WTC11 (cell line): Measurements from ENCODE around the gene LRRC17. TPM values are rescaled to one million over a fixed set of nuclear protein-coding genes. Genes with fewer than 3 reads are reported as not detected.
A peak's percentile ranks its signal among the peaks of the same experiment; 100 is the strongest.

Experiments used
- ATAC-seq: fragments of 200-7000 bp; cut with Tn5 transposase; 2 replicates; pipeline ENCODE4 v1.10.0; 2021; ENCODE audit warnings: mild to moderate bottlenecking, moderate library complexity
- CTCF ChIA-PET: fragments of 300-600 bp; sonication (Branson Sonifier 250); formaldehyde crosslinking; loops from one replicate; lab custom pipeline; 2021; ENCODE audit warnings: antibody characterized with exemption; lab: Charles Lee
- POLR2A ChIA-PET: fragments of 350-600 bp; sonication (Branson Sonifier 250); formaldehyde crosslinking; loops from one replicate; lab custom pipeline; 2021; ENCODE audit warnings: antibody characterized with exemption; lab: Charles Lee
- DNase-seq: peaks from one replicate; pipeline ENCODE4 v3.0.0; 2021; ENCODE audit warnings: low spot score
- H3K27ac Mint-ChIP-seq: 2 replicates; pipeline ENCODE4 v1.8.0; 2021; ENCODE audit warnings: mixed read lengths
- H3K27me3 Mint-ChIP-seq: 2 replicates; pipeline ENCODE4 v1.8.0; 2021; ENCODE audit warnings: low read depth, mild to moderate bottlenecking, moderate library complexity, mixed read lengths
- H3K36me3 Mint-ChIP-seq: 2 replicates; pipeline ENCODE4 v1.8.0; 2021; ENCODE audit warnings: mixed read lengths
- H3K4me1 Mint-ChIP-seq: 2 replicates; pipeline ENCODE4 v1.8.0; 2022; ENCODE audit warnings: mixed read lengths
- H3K4me3 Mint-ChIP-seq: 2 replicates; pipeline ENCODE4 v1.8.0; 2021; ENCODE audit warnings: mild to moderate bottlenecking, moderate library complexity, mixed read lengths
- H3K9me3 Mint-ChIP-seq: 2 replicates; pipeline ENCODE4 v1.8.0; 2021; ENCODE audit warnings: mixed read lengths
- ATF1 ChIP-seq: sonication (generic); formaldehyde crosslinking; IDR thresholded peaks from 2 replicates; pipeline ENCODE4 v1.8.1; 2023; ENCODE audit warnings: mild to moderate bottlenecking, moderate library complexity, missing genetic modification reagents
- GRHL2 ChIP-seq: fragments of 250-450 bp; sonication (Bioruptor Pico); IDR thresholded peaks from 2 replicates; pipeline ENCODE4 v1.8.0; 2022; ENCODE audit warnings: mild to moderate bottlenecking, moderate library complexity; ENCODE audit not compliant: insufficient replicate concordance, severe bottlenecking
- GTF2I ChIP-seq: fragments of 250-450 bp; sonication (Bioruptor Pico); conservative IDR thresholded peaks from 2 replicates; pipeline ENCODE4 v1.4.0; 2021; ENCODE audit warnings: mild to moderate bottlenecking
- NR3C1 ChIP-seq: sonication (generic); formaldehyde crosslinking; conservative IDR thresholded peaks from 2 replicates; pipeline ENCODE4 v1.8.1; 2023; ENCODE audit warnings: low read depth, mild to moderate bottlenecking, missing genetic modification reagents
- RORB ChIP-seq: fragments of 250-450 bp; sonication (Bioruptor Pico); IDR thresholded peaks from 2 replicates; pipeline ENCODE4 v1.9.0; 2021; ENCODE audit warnings: mild to moderate bottlenecking
- TEAD1 ChIP-seq: sonication (generic); formaldehyde crosslinking; IDR thresholded peaks from 2 replicates; pipeline ENCODE4 v1.8.0; 2022; ENCODE audit warnings: mild to moderate bottlenecking, missing genetic modification reagents
- ZNF423 ChIP-seq: fragments of 250-450 bp; sonication (Bioruptor Pico); IDR thresholded peaks from 2 replicates; pipeline ENCODE4 v2.1.2; 2022; ENCODE audit warnings: mild to moderate bottlenecking, moderate library complexity
- total RNA-seq: library from RNA; stranded (reverse); gene quantifications from 3 replicates; pipeline ENCODE4 v1.2.3, GENCODE V29; 2021
- TF ChIP-seq, protein P1 (sequence below): sonication (generic); formaldehyde crosslinking; IDR thresholded peaks from 2 replicates; pipeline ENCODE4 v1.8.1; 2023; ENCODE audit warnings: mild to moderate bottlenecking, missing genetic modification reagents, moderate library complexity
- TF ChIP-seq, protein P2 (sequence below): fragments of 250-450 bp; sonication (Bioruptor Pico); IDR thresholded peaks from 2 replicates; pipeline ENCODE4 v1.9.0; 2021; ENCODE audit warnings: moderate library complexity, mild to moderate bottlenecking, inconsistent platforms, borderline replicate concordance
- TF ChIP-seq, protein P3 (sequence below): sonication (generic); formaldehyde crosslinking; IDR thresholded peaks from 2 replicates; pipeline ENCODE4 v1.8.1; 2022; ENCODE audit warnings: mild to moderate bottlenecking, moderate library complexity, missing genetic modification reagents
- TF ChIP-seq, protein P4 (sequence below): sonication (generic); formaldehyde crosslinking; IDR thresholded peaks from 2 replicates; pipeline ENCODE4 v1.8.1; 2023; ENCODE audit warnings: mild to moderate bottlenecking, moderate library complexity, missing genetic modification reagents
- TF ChIP-seq, protein P5 (sequence below): sonication (generic); formaldehyde crosslinking; conservative IDR thresholded peaks from 2 replicates; pipeline ENCODE4 v1.8.1; 2022; ENCODE audit warnings: mild to moderate bottlenecking, missing genetic modification reagents
- TF ChIP-seq, protein P6 (sequence below): fragments of 250-450 bp; sonication (Bioruptor Pico); IDR thresholded peaks from 2 replicates; pipeline ENCODE4 v1.9.0; 2021; ENCODE audit warnings: mild to moderate bottlenecking
- TF ChIP-seq, protein P7 (sequence below): sonication (generic); formaldehyde crosslinking; IDR thresholded peaks from 2 replicates; pipeline ENCODE4 v1.8.1; 2023; ENCODE audit warnings: mild to moderate bottlenecking, missing genetic modification reagents, borderline replicate concordance
- TF ChIP-seq, protein P8 (sequence below): sonication (generic); formaldehyde crosslinking; IDR thresholded peaks from 2 replicates; pipeline ENCODE4 v1.8.0; 2022; ENCODE audit warnings: mild to moderate bottlenecking, missing genetic modification reagents

Gene LRRC17
- total RNA-seq, 1 experiment from 2014 or later, result 1.6 TPM

DNA sequence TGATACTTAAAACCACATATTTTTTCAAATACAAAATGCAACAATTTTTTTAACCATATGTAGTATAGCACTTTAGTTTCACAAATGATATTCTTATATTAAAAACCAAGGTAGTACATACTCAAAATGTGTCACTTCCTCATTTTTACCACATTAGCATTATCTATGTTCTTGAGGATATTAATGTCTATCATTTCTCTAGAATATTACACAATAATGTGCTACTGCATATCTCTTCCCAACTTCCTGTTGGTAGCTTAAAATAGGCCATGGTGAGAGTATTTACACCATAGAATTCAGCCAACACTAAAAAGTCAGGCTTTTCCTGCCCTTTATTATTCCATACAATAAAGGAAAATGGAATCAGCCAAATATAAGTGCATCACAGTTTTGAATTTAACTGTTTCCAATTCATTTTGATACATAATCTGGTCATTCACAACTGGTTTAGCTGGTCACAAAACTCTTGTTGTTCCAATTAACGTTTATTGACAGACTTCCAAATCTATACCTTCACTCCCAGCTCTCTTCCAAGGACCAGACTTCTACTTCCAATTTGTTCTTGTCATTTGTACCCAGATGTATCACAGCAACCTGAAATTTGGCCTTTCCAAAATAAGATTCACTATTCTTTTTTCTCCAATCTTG, 20.0 kb upstream of the LRRC17 start:
- no peak overlapping the region for H3K4me3 Mint-ChIP-seq
- ATAC-seq (no peak), DNase-seq (no peak)
- CTCF ChIA-PET, result no interaction called here
- no peaks in the 10 kb centered on the region for H3K27me3 Mint-ChIP-seq
- TF ChIP-seq GRHL2 (CRISPR knock-in tag), result no peak
- TF ChIP-seq, protein P1, sequence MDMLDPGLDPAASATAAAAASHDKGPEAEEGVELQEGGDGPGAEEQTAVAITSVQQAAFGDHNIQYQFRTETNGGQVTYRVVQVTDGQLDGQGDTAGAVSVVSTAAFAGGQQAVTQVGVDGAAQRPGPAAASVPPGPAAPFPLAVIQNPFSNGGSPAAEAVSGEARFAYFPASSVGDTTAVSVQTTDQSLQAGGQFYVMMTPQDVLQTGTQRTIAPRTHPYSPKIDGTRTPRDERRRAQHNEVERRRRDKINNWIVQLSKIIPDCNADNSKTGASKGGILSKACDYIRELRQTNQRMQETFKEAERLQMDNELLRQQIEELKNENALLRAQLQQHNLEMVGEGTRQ (CRISPR knock-in tag), result no peak
- TF ChIP-seq, protein P2, sequence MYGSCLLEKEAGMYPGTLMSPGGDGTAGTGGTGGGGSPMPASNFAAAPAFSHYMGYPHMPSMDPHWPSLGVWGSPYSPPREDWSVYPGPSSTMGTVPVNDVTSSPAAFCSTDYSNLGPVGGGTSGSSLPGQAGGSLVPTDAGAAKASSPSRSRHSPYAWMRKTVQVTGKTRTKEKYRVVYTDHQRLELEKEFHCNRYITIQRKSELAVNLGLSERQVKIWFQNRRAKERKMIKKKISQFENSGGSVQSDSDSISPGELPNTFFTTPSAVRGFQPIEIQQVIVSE, result no peak
- TF ChIP-seq, protein P3, sequence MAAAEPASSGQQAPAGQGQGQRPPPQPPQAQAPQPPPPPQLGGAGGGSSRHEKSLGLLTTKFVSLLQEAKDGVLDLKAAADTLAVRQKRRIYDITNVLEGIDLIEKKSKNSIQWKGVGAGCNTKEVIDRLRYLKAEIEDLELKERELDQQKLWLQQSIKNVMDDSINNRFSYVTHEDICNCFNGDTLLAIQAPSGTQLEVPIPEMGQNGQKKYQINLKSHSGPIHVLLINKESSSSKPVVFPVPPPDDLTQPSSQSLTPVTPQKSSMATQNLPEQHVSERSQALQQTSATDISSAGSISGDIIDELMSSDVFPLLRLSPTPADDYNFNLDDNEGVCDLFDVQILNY, result no peak
- TF ChIP-seq, protein P4, sequence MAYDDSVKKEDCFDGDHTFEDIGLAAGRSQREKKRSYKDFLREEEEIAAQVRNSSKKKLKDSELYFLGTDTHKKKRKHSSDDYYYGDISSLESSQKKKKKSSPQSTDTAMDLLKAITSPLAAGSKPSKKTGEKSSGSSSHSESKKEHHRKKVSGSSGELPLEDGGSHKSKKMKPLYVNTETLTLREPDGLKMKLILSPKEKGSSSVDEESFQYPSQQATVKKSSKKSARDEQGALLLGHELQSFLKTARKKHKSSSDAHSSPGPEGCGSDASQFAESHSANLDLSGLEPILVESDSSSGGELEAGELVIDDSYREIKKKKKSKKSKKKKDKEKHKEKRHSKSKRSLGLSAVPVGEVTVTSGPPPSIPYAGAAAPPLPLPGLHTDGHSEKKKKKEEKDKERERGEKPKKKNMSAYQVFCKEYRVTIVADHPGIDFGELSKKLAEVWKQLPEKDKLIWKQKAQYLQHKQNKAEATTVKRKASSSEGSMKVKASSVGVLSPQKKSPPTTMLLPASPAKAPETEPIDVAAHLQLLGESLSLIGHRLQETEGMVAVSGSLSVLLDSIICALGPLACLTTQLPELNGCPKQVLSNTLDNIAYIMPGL (CRISPR knock-in tag), result no peak
- no peak for TF ChIP-seq TEAD1 (CRISPR knock-in tag)
- TF ChIP-seq, protein P5, sequence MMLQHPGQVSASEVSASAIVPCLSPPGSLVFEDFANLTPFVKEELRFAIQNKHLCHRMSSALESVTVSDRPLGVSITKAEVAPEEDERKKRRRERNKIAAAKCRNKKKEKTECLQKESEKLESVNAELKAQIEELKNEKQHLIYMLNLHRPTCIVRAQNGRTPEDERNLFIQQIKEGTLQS, result no peak
- TF ChIP-seq, protein P6, sequence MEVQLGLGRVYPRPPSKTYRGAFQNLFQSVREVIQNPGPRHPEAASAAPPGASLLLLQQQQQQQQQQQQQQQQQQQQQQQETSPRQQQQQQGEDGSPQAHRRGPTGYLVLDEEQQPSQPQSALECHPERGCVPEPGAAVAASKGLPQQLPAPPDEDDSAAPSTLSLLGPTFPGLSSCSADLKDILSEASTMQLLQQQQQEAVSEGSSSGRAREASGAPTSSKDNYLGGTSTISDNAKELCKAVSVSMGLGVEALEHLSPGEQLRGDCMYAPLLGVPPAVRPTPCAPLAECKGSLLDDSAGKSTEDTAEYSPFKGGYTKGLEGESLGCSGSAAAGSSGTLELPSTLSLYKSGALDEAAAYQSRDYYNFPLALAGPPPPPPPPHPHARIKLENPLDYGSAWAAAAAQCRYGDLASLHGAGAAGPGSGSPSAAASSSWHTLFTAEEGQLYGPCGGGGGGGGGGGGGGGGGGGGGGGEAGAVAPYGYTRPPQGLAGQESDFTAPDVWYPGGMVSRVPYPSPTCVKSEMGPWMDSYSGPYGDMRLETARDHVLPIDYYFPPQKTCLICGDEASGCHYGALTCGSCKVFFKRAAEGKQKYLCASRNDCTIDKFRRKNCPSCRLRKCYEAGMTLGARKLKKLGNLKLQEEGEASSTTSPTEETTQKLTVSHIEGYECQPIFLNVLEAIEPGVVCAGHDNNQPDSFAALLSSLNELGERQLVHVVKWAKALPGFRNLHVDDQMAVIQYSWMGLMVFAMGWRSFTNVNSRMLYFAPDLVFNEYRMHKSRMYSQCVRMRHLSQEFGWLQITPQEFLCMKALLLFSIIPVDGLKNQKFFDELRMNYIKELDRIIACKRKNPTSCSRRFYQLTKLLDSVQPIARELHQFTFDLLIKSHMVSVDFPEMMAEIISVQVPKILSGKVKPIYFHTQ (CRISPR knock-in tag), result no peak
- H3K9me3 Mint-ChIP-seq, result no peaks in the 10 kb centered on the region
- no peak overlapping the region for H3K27ac Mint-ChIP-seq
- no peaks in the 10 kb centered on the region for H3K36me3 Mint-ChIP-seq
- POLR2A ChIA-PET, result no interaction called here
- no peaks in the 10 kb centered on the region for H3K4me1 Mint-ChIP-seq

DNA sequence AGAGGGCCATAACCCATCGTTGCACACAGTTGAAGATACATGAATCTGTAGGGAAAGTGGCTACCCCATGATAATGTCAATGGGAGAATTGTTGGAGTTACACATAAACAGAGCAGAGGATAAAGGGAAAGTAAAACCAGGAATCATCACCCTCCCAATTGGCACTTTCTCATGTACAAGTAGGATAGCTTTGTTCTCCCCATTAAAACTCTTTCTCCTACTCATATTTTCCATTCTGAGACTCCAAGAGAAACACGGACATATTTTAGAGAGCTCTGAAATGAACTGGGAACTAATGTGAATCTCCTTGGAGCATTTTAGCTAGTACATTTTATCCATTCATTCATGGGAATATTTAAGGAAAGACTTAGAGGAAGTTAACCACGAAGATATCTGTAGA, 17.2 kb upstream of the LRRC17 start:
- POLR2A ChIA-PET, result no interaction called here
- Mint-ChIP-seq H3K27ac (0 out of 2 replicates have a peak overlapping the region, but pooled peaks have one; percentile 5), H3K4me1 (peaks cover 2% of the 10 kb centered on the region; the same call in 1 of the 2 replicates), H3K36me3 (no peaks in the 10 kb centered on the region), H3K4me3 (no peak overlapping the region), H3K9me3 (no peaks in the 10 kb centered on the region), H3K27me3 (no peaks in the 10 kb centered on the region)
- no peak for TF ChIP-seq ATF1 (CRISPR knock-in tag)
- ATAC-seq (no peak), DNase-seq (no peak)
- CTCF ChIA-PET, result no interaction called here

DNA sequence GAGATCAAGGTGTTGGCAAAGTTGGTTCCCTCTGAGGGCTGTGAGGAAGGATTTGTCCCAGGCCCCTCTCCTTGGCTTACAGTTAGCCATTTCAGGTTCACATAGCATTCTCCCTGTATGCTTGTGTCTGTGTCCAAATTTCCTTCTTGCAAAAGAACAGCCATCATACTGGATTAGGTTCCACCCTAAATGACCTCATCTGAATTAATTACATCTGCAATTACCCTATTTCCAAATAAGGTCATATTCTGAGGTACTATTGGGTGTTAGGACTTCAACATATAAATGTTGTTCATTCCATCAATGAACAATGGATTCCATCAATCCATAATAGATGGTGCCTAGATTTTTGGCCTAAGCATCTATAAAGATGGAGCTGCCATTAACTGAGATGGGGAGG, 16.2 kb upstream of the LRRC17 start:
- Mint-ChIP-seq H3K27ac (no peak overlapping the region), H3K4me1 (peaks cover 7% of the 10 kb centered on the region; the same call in 1 of the 2 replicates)
- ATAC-seq, result no peak
- TF ChIP-seq NR3C1 (CRISPR knock-in tag) (no peak), RORB (no peak), ZNF423 (CRISPR knock-in tag) (no peak), GTF2I (no peak)
- TF ChIP-seq, protein P4 (CRISPR knock-in tag), result no peak
- TF ChIP-seq, protein P7, sequence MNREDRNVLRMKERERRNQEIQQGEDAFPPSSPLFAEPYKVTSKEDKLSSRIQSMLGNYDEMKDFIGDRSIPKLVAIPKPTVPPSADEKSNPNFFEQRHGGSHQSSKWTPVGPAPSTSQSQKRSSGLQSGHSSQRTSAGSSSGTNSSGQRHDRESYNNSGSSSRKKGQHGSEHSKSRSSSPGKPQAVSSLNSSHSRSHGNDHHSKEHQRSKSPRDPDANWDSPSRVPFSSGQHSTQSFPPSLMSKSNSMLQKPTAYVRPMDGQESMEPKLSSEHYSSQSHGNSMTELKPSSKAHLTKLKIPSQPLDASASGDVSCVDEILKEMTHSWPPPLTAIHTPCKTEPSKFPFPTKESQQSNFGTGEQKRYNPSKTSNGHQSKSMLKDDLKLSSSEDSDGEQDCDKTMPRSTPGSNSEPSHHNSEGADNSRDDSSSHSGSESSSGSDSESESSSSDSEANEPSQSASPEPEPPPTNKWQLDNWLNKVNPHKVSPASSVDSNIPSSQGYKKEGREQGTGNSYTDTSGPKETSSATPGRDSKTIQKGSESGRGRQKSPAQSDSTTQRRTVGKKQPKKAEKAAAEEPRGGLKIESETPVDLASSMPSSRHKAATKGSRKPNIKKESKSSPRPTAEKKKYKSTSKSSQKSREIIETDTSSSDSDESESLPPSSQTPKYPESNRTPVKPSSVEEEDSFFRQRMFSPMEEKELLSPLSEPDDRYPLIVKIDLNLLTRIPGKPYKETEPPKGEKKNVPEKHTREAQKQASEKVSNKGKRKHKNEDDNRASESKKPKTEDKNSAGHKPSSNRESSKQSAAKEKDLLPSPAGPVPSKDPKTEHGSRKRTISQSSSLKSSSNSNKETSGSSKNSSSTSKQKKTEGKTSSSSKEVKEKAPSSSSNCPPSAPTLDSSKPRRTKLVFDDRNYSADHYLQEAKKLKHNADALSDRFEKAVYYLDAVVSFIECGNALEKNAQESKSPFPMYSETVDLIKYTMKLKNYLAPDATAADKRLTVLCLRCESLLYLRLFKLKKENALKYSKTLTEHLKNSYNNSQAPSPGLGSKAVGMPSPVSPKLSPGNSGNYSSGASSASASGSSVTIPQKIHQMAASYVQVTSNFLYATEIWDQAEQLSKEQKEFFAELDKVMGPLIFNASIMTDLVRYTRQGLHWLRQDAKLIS, result no peak
- TF ChIP-seq, protein P8, sequence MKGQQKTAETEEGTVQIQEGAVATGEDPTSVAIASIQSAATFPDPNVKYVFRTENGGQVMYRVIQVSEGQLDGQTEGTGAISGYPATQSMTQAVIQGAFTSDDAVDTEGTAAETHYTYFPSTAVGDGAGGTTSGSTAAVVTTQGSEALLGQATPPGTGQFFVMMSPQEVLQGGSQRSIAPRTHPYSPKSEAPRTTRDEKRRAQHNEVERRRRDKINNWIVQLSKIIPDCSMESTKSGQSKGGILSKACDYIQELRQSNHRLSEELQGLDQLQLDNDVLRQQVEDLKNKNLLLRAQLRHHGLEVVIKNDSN, result no peak

More for the DNA sequence above, 16.2 kb upstream of the LRRC17 start:
- POLR2A ChIA-PET, result no interaction called here
- no peaks in the 10 kb centered on the region for H3K27me3 Mint-ChIP-seq
- H3K36me3 Mint-ChIP-seq, result no peaks in the 10 kb centered on the region
- CTCF ChIA-PET, result no interaction called here
- H3K9me3 Mint-ChIP-seq, result no peaks in the 10 kb centered on the region
- no peak for DNase-seq
- H3K4me3 Mint-ChIP-seq, result no peak overlapping the region
